Measurements from ENCODE around the gene HIGD1B.
"Not testable (repeated sequence)": the region's sequence is repeated elsewhere in the genome, so short reads cannot be mapped to it uniquely, and the experiment has no call there.

Gene HIGD1B

GRCh38 chr17:44847586-44847985 is at the start of gene HIGD1B:
HIGD1B (plus strand) TSS chr17:44847883; CDS start chr17:44848153, 270 bp downstream.
- no peak for DNase-seq

- no peak for DNase-seq
These were observed 49.3 kb upstream of the HIGD1B start for GRCh38 chr17:44798356-44798755.

- DNase-seq = no peak
These were observed 45.8 kb upstream of the HIGD1B start for GRCh38 chr17:44801880-44802279.

GRCh38 chr17:44804302-44805089 is 43.2 kb upstream of the HIGD1B start:
- no peak for DNase-seq

GRCh38 chr17:44807093-44807816 is 40.4 kb upstream of the HIGD1B start:
- DNase-seq = peak; percentile 26

GRCh38 chr17:44807817-44808155 is 39.9 kb upstream of the HIGD1B start:
- DNase-seq = no peak

GRCh38 chr17:44808156-44808555 is 39.5 kb upstream of the HIGD1B start:
- no peak for DNase-seq

GRCh38 chr17:44808656-44809388 is 38.9 kb upstream of the HIGD1B start:
- DNase-seq = not testable (repeated sequence)

- DNase-seq = no peak
These were observed 35.4 kb upstream of the HIGD1B start for GRCh38 chr17:44812263-44812662.

- not testable (repeated sequence) for DNase-seq
These were observed 29.2 kb upstream of the HIGD1B start for GRCh38 chr17:44818508-44818907.

GRCh38 chr17:44820631-44821212 is 27.0 kb upstream of the HIGD1B start:
- no peak for DNase-seq

GRCh38 chr17:44825236-44825635 is 22.4 kb upstream of the HIGD1B start:
- DNase-seq = not testable (repeated sequence)

GRCh38 chr17:44826123-44826790 is 21.4 kb upstream of the HIGD1B start:
- no peak for DNase-seq

GRCh38 chr17:44827863-44828262 is 19.8 kb upstream of the HIGD1B start:
- DNase-seq = no peak

GRCh38 chr17:44828919-44829522 is 18.7 kb upstream of the HIGD1B start:
- no peak for DNase-seq

- DNase-seq = no peak
These were observed 17.9 kb upstream of the HIGD1B start, which contains the start of gene GJC1 for GRCh38 chr17:44829523-44830358. GJC1 (minus strand) TSS chr17:44830287; CDS start chr17:44805817, 24,470 bp downstream.

- DNase-seq = no peak
These were observed 17.1 kb upstream of the HIGD1B start for GRCh38 chr17:44830359-44831288.

GRCh38 chr17:44831371-44831770 is 16.3 kb upstream of the HIGD1B start:
- no peak for DNase-seq

- DNase-seq = no peak
These were observed 14.9 kb upstream of the HIGD1B start for GRCh38 chr17:44832805-44833204.

- no peak for DNase-seq
These were observed 10.5 kb upstream of the HIGD1B start for GRCh38 chr17:44837196-44837595.

Data from RPMI8226 (cell line).